Spleen (tissue), 7 donors: Measurements from ENCODE around the gene LSM11.

Experiments used
- CTCF ChIP-seq, 11 experiments: fragments of 200-600 bp in 7 of 11; fragments of 450-650 bp in 4 of 11; sonication (generic) in 4 of 11; IDR thresholded peaks in 8 of 11; conservative IDR thresholded peaks in 3 of 11; 1 replicate in 7 of 11; 2 replicates in 4 of 11; pipeline versions ENCODE4 v1.4.0 to v1.8.0; 2016 to 2021; ENCODE audit warnings: antibody characterized with exemption in 11 of 11, inconsistent platforms in 4 of 11, mild to moderate bottlenecking in 1 of 11
- POLR2A ChIP-seq, 3 donors: fragments of 450-650 bp; IDR thresholded peaks; one replicate each; pipeline ENCODE4 v1.5.1; 2017; ENCODE audit warnings: antibody characterized with exemption in 3 of 3, mild to moderate bottlenecking in 1 of 3
- donor health status: DM: no; HTN: no; CAD: no; lungs with moderate emphysema.
- donor health status: DM: no; HTN: no; CAD: no.
- donor health status: DM: no; HTN: no; CAD: no.

- TF ChIP-seq CTCF (IDR thresholded peaks at IDR 0.05 in 8 of 11, conservative IDR thresholded peaks at IDR 0.05 in 3 of 11) (no peak), POLR2A (IDR thresholded peaks at IDR 0.05) (no peak)
These were observed 34.8 kb downstream of the LSM11 start for GRCh38 chr5:157778121-157778805.
